ENCODE data around the gene SDK2.

GRCh38 chr17:73462823-73463222 is 181.4 kb downstream of the SDK2 start:
- TF ChIP-seq POLR2A (IDR thresholded peaks at IDR 0.05), result no peak
- TF ChIP-seq, protein P1, sequence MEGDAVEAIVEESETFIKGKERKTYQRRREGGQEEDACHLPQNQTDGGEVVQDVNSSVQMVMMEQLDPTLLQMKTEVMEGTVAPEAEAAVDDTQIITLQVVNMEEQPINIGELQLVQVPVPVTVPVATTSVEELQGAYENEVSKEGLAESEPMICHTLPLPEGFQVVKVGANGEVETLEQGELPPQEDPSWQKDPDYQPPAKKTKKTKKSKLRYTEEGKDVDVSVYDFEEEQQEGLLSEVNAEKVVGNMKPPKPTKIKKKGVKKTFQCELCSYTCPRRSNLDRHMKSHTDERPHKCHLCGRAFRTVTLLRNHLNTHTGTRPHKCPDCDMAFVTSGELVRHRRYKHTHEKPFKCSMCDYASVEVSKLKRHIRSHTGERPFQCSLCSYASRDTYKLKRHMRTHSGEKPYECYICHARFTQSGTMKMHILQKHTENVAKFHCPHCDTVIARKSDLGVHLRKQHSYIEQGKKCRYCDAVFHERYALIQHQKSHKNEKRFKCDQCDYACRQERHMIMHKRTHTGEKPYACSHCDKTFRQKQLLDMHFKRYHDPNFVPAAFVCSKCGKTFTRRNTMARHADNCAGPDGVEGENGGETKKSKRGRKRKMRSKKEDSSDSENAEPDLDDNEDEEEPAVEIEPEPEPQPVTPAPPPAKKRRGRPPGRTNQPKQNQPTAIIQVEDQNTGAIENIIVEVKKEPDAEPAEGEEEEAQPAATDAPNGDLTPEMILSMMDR (IDR thresholded peaks at IDR 0.05), result no peak

Data from right lobe of liver (tissue), 4 donors.